HG03135 (cell line): ENCODE results near the gene SMARCD1.
"Not testable (repeated sequence)": the region's sequence is repeated elsewhere in the genome, so short reads cannot be mapped to it uniquely, and the experiment has no call there.

Experiments
- ATAC-seq: cut with Tn5 transposase; IDR thresholded peaks from one replicate; pipeline ENCODE4 v1.9.1; 2021; ENCODE audit warnings: mild to moderate bottlenecking, moderate library complexity; ENCODE audit not compliant: unreplicated experiment

The SMARCD1 gene

GRCh38 chr12:50129290-50129689 lies 44.1 kb downstream of the SMARCD1 start:
- no peak for ATAC-seq

GRCh38 chr12:50132505-50133135 lies 47.5 kb downstream of the SMARCD1 start:
- no peak for ATAC-seq

GRCh38 chr12:50142993-50143392 lies 57.9 kb downstream of the SMARCD1 start:
- ATAC-seq: no peak

- ATAC-seq: no peak
Observed at GRCh38 chr12:50145439-50145838, 60.3 kb downstream of the SMARCD1 start.

GRCh38 chr12:50147281-50147680 lies 62.1 kb downstream of the SMARCD1 start:
- ATAC-seq: no peak

- ATAC-seq: not testable (repeated sequence)
Observed at GRCh38 chr12:50148011-50148410, 62.9 kb downstream of the SMARCD1 start.

GRCh38 chr12:50149311-50149710 lies 64.2 kb downstream of the SMARCD1 start:
- no peak for ATAC-seq
